MM.1S (cell line): ENCODE data around the gene CHID1.

Experiments
- DNase-seq: peaks from one replicate; pipeline ENCODE4 v3.0.0-alpha.2; 2015
- H2AFZ ChIP-seq: fragments of 300-600 bp; sonication (generic); 2 replicates; pipeline ENCODE4 v1.6.0; 2016; ENCODE audit warnings: antibody characterized with exemption, low read length
- H3F3A ChIP-seq: fragments of 300-600 bp; sonication (generic); 2 replicates; pipeline ENCODE4 v1.6.1; 2016; ENCODE audit warnings: mild to moderate bottlenecking, antibody characterized with exemption, low read length, moderate library complexity, mixed read lengths; ENCODE audit not compliant: insufficient read depth
- H3K27ac ChIP-seq: fragments of 300-600 bp; sonication (generic); 2 replicates; pipeline ENCODE4 v1.5.1; 2016; ENCODE audit warnings: mild to moderate bottlenecking, low read length
- H3K27me3 ChIP-seq: fragments of 300-600 bp; sonication (generic); replicated peaks from 2 replicates; pipeline ENCODE4 v1.6.0; 2016; ENCODE audit warnings: low read length; ENCODE audit not compliant: insufficient read depth
- H3K36me3 ChIP-seq: fragments of 300-600 bp; sonication (generic); replicated peaks from 2 replicates; pipeline ENCODE4 v1.6.1; 2016; ENCODE audit warnings: mild to moderate bottlenecking, low read length, mixed read lengths; ENCODE audit not compliant: insufficient read depth
- H3K4me1 ChIP-seq: fragments of 300-600 bp; sonication (generic); 2 replicates; pipeline ENCODE4 v1.6.1; 2016; ENCODE audit warnings: low read length, mixed read lengths
- H3K4me2 ChIP-seq: fragments of 300-600 bp; sonication (generic); 2 replicates; pipeline ENCODE4 v1.6.0; 2016; ENCODE audit warnings: low read depth, low read length
- H3K4me3 ChIP-seq: fragments of 300-600 bp; sonication (generic); 2 replicates; pipeline ENCODE4 v1.5.1; 2016; ENCODE audit warnings: low read length, mixed read lengths
- H3K79me2 ChIP-seq: fragments of 300-600 bp; sonication (generic); 2 replicates; pipeline ENCODE4 v1.6.1; 2016; ENCODE audit warnings: mixed run types, low read length, mixed read lengths
- H3K9ac ChIP-seq: fragments of 300-600 bp; sonication (generic); 2 replicates; pipeline ENCODE4 v1.6.1; 2016; ENCODE audit warnings: low read length, mixed read lengths
- H3K9me2 ChIP-seq: fragments of 300-600 bp; sonication (generic); replicated peaks from 2 replicates; pipeline ENCODE4 v1.6.1; 2016; ENCODE audit warnings: mild to moderate bottlenecking, low read length, mixed read lengths; ENCODE audit not compliant: insufficient read depth
- H3K9me3 ChIP-seq: fragments of 300-600 bp; sonication (generic); replicated peaks from 2 replicates; pipeline ENCODE4 v1.6.1; 2016; ENCODE audit warnings: mild to moderate bottlenecking, low read length, mixed read lengths; ENCODE audit not compliant: insufficient read depth
- H4K20me1 ChIP-seq: fragments of 300-600 bp; sonication (generic); 2 replicates; pipeline ENCODE4 v1.6.1; 2016; ENCODE audit warnings: mild to moderate bottlenecking, low read length, moderate library complexity, mixed read lengths; ENCODE audit not compliant: insufficient read depth
- CTCF ChIP-seq: fragments of 300-600 bp; sonication (generic); IDR thresholded peaks from 2 replicates; pipeline ENCODE4 v1.5.1; 2016; ENCODE audit warnings: antibody characterized with exemption, low read length, mixed read lengths
- EZH2 ChIP-seq: fragments of 300-600 bp; sonication (generic); optimal IDR thresholded peaks from 2 replicates; pipeline ENCODE3; 2017; ENCODE audit warnings: low read depth, mild to moderate bottlenecking, antibody characterized with exemption, low read length, mixed read lengths
- EZH2phosphoT487 ChIP-seq: fragments of 300-600 bp; sonication (generic); IDR thresholded peaks from 2 replicates; pipeline ENCODE4 v1.6.1; 2018; ENCODE audit warnings: antibody characterized with exemption, low read length

The CHID1 gene

GRCh38 chr11:858053-858761, 52.4 kb downstream of the CHID1 start:
- Histone ChIP-seq H3K4me3 (no peak overlapping the region), H3K9me2 (no peaks in the 10 kb centered on the region), H3K27ac (no peak overlapping the region), H3K4me1 (no peaks in the 10 kb centered on the region), H3K4me2 (no peak overlapping the region), H3K9me3 (no peaks in the 10 kb centered on the region), H3F3A (no peaks in the 10 kb centered on the region), H3K36me3 (no peaks in the 10 kb centered on the region), H3K27me3 (peaks cover 77% of the 10 kb centered on the region), H3K79me2 (no peaks in the 10 kb centered on the region), H2AFZ (no peak overlapping the region), H3K9ac (no peak overlapping the region), H4K20me1 (no peaks in the 10 kb centered on the region)
- DNase-seq: no peak
- no peak for TF ChIP-seq CTCF
- no peak for TF ChIP-seq EZH2

GRCh38 chr11:856397-856796, 54.2 kb downstream of the CHID1 start:
- Histone ChIP-seq H3F3A (no peaks in the 10 kb centered on the region), H3K9ac (no peak overlapping the region), H3K27me3 (peaks cover 79% of the 10 kb centered on the region), H3K36me3 (no peaks in the 10 kb centered on the region), H3K79me2 (no peaks in the 10 kb centered on the region), H3K4me1 (no peaks in the 10 kb centered on the region), H3K27ac (no peak overlapping the region), H3K4me2 (no peak overlapping the region), H4K20me1 (no peaks in the 10 kb centered on the region), H3K9me3 (no peaks in the 10 kb centered on the region), H2AFZ (no peak overlapping the region), H3K4me3 (no peak overlapping the region), H3K9me2 (no peaks in the 10 kb centered on the region)
- DNase-seq: no peak
- no peak for TF ChIP-seq EZH2
- TF ChIP-seq EZH2phosphoT487: no peak
- no peak for TF ChIP-seq CTCF

GRCh38 chr11:855796-856195, 54.8 kb downstream of the CHID1 start:
- Histone ChIP-seq H4K20me1 (no peaks in the 10 kb centered on the region), H3K27ac (no peak overlapping the region), H3K27me3 (peaks cover 79% of the 10 kb centered on the region), H3K4me2 (no peak overlapping the region), H3K9me2 (no peaks in the 10 kb centered on the region), H3K36me3 (no peaks in the 10 kb centered on the region), H3K4me1 (no peaks in the 10 kb centered on the region), H3K79me2 (no peaks in the 10 kb centered on the region), H3F3A (no peaks in the 10 kb centered on the region), H2AFZ (no peak overlapping the region), H3K4me3 (no peak overlapping the region), H3K9ac (no peak overlapping the region), H3K9me3 (no peaks in the 10 kb centered on the region)
- DNase-seq: no peak
- TF ChIP-seq EZH2phosphoT487: no peak
- TF ChIP-seq EZH2: no peak
- no peak for TF ChIP-seq CTCF
